HCT116 (cell line): ENCODE measurements around the gene PTPRC.

Source experiments
- ATF3 ChIP-seq: IDR thresholded peaks from 2 replicates; pipeline ENCODE4 v1.6.1; 2012
- CTCF ChIP-seq, 3 experiments: fragments of 200-600 bp in 1 of 3; sonication (generic) in 1 of 3; IDR thresholded peaks in 2 of 3; conservative IDR thresholded peaks in 1 of 3; 2 replicates each; pipeline ENCODE4 v1.5.1; 2012 to 2017; ENCODE audit warnings: low read depth in 2 of 3, low read length in 2 of 3, antibody characterized with exemption in 1 of 3, borderline replicate concordance in 1 of 3, control low read depth in 1 of 3, mild to moderate bottlenecking in 1 of 3, mixed read lengths in 1 of 3, mixed run types in 1 of 3, moderate library complexity in 1 of 3; ENCODE audit not compliant: insufficient read depth in 1 of 3
- EZH2phosphoT487 ChIP-seq: fragments of 200-600 bp; IDR thresholded peaks from 2 replicates; pipeline ENCODE4 v1.6.1; 2018; ENCODE audit warnings: antibody characterized with exemption, borderline replicate concordance
- MAX ChIP-seq: IDR thresholded peaks from 2 replicates; pipeline ENCODE4 v1.6.1; 2012
- POLR2AphosphoS5 ChIP-seq: IDR thresholded peaks from 2 replicates; pipeline ENCODE4 v1.6.1; 2011; ENCODE audit warnings: mild to moderate bottlenecking, low read depth, low read length, moderate library complexity
- RAD21 ChIP-seq: IDR thresholded peaks from 2 replicates; pipeline ENCODE4 v1.6.1; 2012; ENCODE audit warnings: low read depth, mild to moderate bottlenecking
- TCF7L2 ChIP-seq: IDR thresholded peaks from 2 replicates; pipeline ENCODE4 v1.7.0; 2011; ENCODE audit warnings: borderline replicate concordance, inconsistent platforms; ENCODE audit not compliant: insufficient read depth, insufficient read length; ENCODE audit errors: extremely low read depth
- ZFX ChIP-seq: fragments of 450-650 bp; IDR thresholded peaks from 2 replicates; pipeline ENCODE4 v1.6.1; 2017

DNA sequence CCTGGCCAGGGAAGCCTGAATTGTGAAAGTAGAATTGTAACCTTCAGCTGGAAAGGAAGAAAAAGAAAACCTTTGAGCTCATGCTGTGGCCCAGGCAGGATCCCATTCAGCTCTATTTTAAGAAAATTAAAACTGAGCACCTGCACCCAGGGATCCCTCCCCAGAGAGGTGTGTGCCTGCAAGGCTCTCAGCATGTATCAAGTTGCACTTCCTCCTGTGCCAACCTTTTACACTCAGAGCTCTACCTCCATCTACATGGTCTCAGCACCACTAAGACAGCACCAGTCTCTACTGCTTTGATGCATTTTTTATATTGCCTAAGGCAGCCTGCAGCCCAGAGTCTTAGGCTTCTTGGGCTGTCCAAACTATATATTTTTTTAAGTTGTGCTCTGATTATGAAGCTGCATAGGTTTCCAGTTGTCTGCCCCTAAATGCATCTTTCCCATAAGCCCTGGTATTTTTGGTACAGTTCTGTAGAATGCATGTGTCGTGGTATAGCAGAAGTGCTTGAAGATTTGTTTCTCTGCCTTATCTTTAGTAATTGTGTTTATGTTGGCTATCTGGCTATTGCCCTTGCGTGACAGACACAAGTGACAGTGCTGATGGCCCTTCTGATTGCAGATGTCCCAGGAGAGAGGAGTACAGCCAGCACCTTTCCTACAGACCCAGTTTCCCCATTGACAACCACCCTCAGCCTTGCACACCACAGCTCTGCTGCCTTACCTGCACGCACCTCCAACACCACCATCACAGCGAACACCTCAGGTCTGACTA lies 63.1 kb downstream of the PTPRC start:
- no peak for TF ChIP-seq EZH2phosphoT487
- no peak for TF ChIP-seq TCF7L2
- TF ChIP-seq RAD21: no peak
- TF ChIP-seq ZFX: no peak
- TF ChIP-seq MAX: no peak
- TF ChIP-seq CTCF (IDR thresholded peaks at IDR 0.05 in 2 of 3, conservative IDR thresholded peaks at IDR 0.05 in 1 of 3; ENCODE audit: borderline replicate concordance in 1 of 3, insufficient read depth in 1 of 3, low read depth in 2 of 3, low read length in 2 of 3): no peak
- no peak for TF ChIP-seq ATF3
- TF ChIP-seq POLR2AphosphoS5: no peak
